Stimulated activated CD8-positive, alpha-beta memory T cell treated with anti-CD3 and anti-CD28 coated beads, Interleukin-15, amount 100 ng/mL, for 24 hours (primary cell): ENCODE results near the gene CPNE8.

ENCODE experiments used
- DNase-seq: peaks from one replicate; pipeline ENCODE4 v3.0.0-alpha.2; 2020; ENCODE audit warnings: low read depth

The CPNE8 gene

DNA sequence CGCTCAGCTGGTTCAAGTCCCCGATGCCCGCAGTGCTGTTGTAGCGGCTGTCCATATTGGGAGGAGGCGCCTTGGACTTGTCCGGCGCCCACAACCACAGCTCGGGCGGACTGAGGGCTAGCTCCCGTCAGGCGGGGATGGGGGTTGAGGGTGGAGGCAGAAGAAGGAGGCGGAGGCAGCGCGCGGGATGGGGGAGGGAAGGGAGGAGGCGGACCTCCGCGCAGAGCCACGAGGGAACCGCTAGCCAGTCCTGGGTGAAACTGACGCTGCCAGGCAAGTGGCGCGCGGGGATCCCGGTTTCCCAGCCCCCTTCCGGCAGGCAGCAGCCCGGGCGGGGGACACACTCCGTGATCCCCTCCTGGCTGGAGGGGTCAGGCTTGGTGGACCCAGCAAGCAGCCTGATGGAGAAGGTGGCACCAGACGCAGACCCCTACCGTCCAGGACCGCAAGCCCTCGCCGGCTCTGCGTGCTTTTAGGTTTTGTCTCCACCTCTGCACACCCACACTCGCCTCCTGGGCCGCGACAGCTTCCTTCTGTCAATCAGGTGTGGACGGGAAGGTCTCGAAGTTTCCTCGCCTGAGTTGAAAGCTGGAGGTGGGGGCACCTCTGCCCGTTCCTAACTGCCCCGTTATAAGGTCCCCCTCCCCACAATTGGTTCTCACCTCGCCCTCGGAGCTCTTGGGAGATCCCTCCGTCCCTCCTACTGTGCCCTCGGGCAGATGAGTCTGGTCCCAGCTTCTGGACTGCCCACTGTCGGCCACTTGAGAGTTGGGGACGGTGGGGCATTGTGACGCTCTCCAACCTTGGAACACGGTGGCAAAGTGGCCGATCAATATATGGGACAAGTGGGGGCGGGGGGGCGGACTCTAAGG is at the start of gene CPNE8:
Gene CPNE8 (minus strand): TSS at position 112 of the 872 bp plus-strand sequence. CDS start 57 bp downstream, at position 55.
- DNase-seq: no peak

DNA sequence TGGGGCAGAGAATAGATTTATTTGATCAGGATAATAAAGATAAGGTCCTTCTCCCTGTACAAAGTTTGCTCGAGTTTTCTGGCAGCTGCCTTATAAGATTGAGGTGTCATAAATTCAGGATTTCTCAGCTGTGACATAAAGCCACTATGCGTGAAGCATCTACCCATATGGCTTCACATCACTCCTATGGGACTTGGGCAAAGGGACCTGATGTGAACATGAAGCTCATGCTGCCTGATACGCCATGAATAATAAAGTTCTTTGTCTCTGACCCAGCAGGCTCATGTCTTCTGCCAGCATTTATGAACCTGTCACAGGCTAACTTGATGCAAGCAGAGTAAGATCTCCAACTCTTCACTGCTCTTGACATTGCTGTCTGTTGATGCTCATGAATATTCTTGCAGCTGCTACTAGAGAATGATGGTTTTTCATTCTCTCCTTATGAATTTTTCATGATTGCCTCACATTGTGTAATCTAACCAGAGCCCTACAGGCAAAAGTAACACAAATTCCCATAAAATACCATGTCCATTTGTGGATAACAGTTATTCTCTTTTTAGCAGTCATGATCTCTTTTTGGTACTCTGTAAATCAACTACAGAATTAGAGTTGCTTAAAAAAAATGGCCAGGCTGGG is 49.0 kb upstream of the CPNE8 start:
- no peak for DNase-seq

DNA sequence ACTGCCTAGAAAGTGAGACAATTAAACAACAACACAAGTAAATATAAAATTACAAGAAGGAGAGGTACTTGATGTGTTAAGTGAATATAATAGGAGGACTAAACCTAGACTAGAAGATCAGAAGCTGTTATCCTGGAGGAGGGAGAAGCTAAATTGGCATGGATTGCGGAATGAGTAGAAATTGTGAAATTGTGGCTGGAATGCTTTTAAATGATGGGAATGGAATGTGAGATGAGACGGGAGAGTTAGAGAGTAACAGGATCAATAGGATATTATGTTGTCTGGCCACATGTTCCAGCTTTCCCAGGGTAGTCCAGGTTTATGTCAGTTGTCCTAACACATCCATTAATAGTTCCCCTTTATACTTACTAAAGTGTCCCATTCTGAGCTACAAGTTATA is 44.0 kb upstream of the CPNE8 start:
- no peak for DNase-seq

DNA sequence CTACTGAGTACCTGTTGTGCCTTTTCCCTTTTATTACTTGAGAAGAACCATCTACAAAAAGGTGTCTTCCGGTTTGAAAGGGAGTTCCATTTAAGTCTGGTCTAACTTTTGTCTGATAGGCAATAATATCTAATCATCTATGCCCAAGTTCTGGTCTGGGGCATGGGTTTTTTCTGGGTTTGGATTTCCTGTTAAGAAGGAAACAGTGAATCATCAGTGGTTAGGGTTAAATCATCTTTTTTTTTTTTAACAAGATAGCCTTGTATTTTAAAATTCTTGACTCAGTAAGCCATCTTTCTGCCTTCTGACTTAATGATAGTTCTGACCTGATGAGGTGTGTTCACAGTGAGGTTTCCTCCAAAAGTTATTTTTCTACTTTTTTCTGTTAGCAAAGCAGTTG is 29.3 kb upstream of the CPNE8 start:
- DNase-seq: no peak

DNA sequence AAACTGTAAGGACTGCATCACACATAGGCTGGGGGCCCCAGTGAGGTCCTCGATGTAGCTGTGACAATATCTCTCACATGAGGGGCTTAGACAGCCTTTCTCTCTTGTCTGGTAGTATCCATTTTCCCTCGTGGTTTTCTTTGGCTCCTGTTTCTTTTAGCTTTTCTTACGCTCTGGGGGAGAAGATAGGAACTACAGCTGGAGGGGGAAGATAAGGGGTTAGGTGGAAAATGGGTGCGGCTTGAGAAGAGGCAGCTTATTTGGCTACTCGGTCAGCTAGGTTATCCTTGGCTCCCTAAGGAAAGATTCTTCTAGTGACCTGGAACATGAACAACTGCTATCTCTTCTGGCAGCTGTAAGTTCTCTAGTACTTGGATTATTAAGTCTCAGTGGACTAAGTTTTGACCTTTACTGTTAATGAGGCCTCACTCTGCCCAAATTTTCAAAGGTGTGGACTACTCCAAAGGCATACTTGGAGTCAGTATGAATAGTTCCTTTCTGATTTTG is 28.7 kb upstream of the CPNE8 start:
- no peak for DNase-seq

DNA sequence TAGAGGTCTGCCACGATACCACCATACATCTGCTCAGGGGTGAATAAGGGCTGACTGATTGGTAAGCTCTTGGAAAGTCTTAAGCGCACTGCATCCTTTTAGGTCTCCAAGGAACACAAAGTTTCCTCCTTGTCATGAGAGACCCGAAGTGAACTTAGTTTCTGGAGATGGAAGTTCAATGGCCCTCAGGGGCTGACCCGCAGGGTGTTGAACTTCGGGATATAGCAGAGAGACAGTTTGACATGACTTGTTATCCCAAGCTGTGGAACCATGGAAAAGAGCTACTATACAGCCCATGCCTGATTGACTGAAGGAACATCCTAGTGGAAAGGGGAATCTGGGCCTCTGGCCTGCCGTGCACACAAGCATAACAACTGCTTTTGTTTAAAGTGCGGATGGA is 26.9 kb upstream of the CPNE8 start:
- DNase-seq: no peak

DNA sequence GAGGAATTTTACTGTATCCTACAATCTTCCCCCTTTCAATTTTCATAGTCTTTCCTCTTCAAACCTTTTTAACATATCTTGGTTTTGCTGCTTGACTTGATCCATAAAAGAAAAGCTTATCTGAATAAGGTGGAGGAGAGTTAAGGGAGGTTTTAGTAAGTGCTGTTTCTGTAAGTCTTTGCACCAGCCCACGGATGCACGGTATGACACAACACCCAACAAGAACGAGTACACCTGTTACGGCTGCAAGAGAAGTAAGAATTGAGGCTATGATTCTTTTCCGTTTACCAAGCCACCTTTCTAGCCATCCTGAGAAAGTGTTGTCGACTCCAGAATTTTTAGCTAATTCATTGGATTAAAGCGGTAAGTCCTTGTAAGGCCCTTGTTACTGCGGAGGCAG is 26.1 kb upstream of the CPNE8 start:
- no peak for DNase-seq

DNA sequence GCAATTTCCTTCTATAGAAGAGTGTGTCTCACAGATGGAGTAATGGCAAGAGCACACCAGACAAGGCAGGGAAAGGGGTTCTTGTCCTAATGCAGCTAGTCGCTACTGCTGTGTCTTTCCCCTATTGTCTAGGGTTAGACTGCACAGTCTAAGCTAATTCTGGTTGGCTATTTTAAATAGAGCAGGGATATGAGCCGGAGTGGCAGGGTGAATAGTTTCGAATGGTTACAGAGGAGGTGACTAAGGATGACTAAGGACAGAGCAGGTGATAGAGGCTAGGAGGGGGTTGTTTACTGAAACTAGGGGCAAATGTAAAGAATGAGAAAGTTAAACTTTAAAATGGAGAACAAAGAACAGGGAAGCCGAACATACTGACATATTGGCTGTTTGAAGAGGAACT is 25.6 kb upstream of the CPNE8 start:
- DNase-seq: no peak

DNA sequence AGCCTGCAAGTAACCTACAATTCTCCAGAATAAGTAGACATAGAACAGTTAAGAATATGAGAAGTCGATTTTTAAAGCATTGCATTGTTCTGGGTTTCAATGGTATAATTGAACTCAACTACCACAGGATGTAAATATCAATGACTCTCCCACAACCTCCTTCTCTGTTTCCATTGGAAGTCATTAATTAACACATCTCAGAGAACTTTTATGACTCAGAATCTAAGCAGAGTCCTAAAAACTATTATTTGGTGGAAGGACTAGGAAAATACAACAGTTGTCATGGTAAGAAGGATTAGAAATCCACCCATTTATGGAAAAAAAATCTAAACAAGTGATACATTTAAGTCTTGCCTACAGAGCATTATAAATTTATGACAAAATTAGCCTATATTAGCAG is 21.1 kb upstream of the CPNE8 start:
- DNase-seq: no peak

DNA sequence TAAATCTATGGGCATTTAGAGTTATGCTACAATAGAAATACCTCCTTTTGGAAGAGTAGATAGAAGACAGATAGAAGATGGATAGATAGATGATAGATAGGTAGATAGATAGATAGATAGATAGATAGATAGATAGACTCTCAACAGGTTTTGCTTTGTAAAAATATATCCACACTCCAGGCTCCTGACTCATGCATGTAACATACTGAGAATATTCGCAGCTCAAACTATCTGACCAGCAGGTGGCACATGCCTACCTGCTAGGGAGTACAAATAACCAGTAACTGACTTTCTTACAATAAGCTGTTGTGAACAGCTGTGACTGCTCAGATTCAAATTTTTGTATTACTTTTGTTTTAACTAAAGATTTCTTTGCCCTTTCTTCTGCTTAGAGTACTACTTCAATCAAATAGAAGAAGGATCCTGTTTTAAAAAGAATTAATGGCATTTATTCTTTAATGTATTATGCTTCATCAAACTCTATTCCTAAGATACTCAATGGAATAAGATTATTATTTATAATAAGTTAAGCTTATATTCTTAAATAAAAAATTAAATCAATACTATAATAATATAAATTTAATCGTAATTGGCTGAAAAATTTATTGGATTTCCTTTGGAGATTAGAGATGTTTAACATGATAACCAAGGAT is 15.8 kb upstream of the CPNE8 start:
- no peak for DNase-seq

DNA sequence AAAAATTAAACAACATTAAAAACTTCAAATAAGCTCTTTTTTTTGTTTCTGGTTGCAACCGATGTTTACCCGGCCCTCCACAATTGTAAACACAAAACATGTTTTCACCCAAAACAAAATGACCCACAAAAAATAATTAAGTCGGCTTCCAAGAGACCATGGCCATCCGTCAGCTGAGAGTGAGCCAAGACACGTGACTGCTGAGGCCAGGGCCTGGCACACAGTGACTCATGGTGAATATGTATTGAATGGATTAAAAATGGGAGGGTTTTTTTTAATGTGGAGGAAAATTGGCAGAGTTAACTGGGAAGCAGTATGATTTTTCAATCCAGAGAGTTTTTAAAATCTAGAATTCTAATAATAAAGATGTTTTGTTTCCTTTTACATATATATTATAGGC is 13.8 kb upstream of the CPNE8 start:
- no peak for DNase-seq

DNA sequence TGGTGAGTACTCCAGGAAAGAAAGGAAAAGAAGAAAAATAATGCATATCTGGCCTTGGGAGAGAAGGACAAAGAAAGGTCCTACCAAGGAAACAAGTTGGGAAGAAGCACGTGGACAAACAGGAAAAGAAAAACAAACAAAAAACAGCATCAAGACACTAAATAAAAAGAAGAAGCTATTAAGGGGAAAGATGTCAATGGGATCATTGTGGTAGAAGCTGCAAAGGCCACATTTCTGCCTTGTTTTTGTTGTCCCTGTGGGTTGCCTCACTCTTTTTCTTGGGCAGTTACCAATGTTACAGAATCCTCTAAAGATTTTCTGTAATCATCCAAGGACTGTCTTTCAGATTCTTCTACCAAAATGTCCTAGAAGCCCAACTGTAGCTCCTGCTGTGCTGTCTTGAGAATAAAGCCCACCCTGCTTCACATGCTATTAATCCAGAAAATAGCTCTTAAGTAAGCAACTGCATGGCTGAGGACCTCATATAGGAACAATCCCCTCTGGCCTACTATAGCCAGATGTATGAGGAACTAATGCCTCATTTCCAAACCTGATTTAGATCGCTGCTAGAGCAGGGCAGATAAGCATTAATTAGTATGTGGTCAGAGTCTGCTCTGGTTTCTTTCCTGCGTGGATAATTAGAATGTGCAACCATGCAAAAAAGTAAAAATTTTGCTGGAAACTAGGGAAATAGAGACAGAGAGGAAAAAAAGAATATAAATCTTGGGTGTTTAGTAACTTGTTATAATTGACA is 10.2 kb upstream of the CPNE8 start:
- DNase-seq: no peak

DNA sequence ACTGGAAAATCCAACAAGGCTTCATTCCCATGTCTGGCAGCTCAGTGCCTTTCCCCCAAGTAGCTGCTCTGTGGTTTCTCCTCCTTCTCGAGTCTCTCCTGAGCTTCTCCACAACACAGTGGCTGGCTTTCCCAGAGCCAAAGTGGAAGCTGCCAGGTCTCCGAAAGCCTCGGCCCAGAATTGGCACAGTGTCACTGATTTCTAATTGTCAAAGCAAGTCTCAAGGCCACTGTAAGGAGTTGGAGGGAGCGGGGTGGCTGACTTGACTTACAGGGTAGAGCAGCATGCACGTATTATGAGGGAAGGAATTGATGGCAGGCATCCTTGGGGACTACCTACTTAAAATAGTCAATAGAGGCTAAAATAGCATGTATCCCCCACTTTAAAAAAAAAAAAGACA is 6.7 kb upstream of the CPNE8 start:
- no peak for DNase-seq

DNA sequence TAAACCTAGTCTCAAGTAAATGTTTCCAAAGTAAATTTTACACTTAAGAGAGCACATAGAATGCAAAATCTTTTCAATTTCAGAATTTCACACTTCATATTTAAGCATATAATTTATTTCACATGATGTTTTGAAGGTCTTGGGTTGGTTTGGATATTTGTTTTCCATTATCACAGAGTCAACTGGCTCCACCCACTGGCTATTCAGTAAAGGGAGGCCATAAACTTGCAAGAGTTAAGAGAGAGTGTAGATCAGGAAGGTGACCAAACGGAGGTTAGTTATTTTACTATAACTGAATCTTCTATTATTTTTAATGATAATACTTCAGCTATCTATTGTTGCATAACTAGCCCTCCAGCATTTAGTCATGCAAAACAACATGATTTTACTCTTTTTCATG is 6.2 kb upstream of the CPNE8 start:
- DNase-seq: no peak

DNA sequence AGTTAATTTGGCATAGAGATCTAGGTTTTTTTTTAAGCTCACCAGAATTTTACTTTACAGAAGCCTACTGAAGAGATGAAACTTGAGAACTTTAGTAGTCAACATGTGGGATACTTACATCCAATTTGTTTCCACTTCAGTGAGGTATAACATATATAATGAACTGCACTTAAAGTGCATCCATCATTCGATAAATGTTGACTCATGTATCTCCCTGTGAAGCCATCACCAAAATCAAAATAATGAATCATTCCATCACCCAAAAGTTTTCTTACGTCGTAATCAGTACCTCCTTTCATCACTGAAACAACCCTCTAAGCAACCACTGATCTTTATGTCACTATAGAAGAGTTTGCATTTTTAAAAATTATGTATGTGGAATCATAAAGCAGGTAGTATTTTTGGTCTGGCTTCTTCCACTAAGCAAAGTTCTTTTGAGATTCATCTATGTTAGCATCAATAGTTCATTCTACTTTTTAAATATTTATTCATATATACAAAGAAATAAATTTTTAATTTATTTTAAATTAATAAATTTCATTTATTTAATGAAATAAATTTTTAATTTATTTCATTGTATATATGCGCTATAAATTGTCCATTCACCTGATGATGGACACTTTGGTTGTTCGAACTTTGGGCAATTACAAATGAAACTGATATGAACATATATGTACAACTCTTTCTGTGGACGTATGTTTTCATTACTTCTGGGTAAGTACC is 2.0 kb upstream of the CPNE8 start:
- DNase-seq: no peak

DNA sequence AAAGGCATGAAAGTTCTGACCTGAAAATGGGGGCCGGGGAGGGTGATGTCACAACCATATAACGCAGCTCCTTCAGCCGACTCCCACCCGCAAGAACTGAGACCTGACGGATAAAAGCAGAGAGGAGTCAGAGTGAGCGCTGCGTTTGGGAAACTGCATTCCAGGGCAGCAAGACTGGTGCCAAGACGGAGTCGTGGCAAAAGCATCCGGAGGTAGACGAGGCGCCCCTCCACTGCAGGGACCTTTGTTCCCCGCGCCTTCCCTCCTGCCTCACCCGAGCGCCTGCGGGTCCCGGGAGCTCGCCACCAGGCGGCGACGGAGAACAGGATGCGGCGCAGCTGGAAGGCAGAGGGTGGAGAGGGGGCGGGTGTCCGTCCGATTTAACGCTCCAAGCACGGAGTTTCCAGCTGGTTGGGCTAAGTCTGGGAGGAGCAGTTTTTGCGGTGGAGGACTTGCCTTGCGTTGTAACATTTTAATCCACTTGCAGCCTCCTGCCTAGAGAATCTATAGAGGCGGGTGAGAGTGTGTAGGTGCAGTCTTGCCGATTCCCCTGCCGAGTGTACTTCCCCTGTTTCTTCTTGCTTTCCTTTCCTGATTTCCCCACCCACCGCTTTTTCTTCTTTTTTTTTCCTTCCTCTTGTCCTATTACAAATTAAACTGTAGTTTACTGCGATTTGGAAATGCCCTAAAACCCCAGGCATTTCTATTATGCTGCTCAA is 1.2 kb upstream of the CPNE8 start:
- peak; percentile 28 for DNase-seq

DNA sequence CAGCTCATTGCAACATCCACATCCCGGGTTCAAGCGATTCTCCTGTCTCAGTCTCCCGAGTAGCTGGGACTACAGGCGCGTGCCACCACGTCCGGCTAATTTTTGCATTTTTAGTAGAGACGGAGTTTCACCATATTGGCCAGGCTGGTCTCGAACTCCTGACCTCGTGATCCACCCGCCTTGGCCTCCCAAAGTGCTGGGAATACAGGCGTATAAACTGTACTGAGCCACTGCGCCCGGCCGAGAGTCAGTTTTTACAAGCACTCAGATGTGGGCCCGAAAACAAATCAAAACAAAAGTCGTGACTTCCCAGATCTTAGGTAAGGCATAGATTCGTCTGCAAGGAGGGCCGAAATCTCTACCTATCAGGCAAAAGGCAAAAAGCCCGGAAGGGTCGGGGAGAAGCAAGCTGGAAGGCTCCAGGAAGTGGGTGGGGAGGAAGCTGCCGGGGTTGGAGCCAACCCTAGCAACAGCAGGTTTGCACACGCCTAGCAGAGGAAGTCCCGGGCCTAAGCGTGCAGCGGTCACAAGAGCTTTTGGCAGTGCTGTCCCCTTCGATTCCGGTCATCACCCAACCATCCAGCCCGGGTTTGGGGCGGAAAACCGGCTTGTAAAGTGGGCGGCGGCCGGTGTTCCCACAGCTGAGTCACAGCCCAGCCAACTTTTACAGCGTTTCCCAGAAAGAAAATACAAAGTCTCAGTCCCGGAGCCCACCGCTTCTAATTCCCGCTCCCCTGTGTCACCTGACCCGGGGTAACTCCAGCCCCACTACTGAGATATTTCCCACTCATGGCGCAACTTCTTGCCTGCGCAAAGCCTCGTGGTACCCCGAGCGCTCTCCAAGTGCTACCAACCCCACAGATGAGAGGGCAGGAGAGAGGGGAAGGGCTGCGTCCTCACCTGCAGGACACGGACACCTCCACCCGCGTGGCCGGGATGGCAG is 583 bp downstream of the CPNE8 start:
- no peak for DNase-seq

DNA sequence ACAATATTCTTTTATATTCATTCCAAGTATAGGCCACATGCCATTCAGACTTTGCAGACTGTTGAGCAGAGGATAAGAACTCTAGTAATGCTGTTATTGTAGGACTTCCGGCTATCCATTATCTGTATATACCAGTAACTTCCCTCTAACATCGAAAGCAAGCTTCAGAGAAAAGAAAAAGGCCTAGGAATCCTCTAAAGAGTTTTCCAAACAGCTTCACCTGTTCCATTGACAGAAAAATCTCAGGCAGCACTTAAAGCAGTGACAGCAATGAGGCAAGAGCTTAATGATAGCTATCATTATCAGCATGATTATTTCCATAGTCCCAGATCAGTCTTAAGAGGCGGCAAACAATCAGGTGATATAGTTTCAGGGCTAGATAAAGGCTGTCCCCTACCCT is 1.8 kb downstream of the CPNE8 start:
- DNase-seq: no peak

DNA sequence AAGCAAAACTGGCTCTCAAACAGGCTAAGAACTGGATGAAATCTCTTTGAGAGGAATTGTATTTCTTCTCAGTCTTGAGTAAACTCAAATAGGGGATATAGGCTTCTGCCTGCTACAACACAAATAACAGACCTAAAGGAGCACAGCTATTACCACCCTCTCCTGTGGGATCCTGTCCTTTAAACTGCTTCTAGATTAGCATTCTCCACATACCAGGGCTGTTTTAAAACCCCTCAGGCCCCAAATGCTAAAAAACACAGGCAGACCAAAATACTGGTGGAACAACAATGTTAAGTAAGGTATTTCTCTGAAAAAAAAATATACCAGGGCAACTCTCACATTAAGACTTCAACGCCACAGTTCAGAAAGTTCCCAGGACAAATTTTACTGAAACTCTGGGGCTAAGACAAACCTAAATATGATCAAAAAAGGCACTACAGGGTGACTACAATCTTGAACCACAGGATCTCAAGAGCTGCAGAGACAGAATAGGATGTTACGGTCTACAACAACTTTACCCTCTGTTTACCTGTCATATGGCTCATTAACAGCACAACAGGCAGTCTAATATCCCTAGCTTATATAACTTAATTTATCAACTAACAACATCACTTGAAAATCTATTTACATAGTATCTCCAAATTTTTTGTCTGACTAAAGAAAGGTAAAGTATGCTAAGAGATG is 7.2 kb downstream of the CPNE8 start:
- no peak for DNase-seq
